ENCODE data around the gene EMC9. TPM values are rescaled to one million over a fixed set of nuclear protein-coding genes. Genes with fewer than 3 reads are reported as not detected.
A peak's percentile ranks its signal among the peaks of the same experiment; 100 is the strongest.

EMC9 gene, protein sequence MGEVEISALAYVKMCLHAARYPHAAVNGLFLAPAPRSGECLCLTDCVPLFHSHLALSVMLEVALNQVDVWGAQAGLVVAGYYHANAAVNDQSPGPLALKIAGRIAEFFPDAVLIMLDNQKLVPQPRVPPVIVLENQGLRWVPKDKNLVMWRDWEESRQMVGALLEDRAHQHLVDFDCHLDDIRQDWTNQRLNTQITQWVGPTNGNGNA
- total RNA-seq: 10 to 100 TPM; 39.1 to 40.1 TPM

DNA sequence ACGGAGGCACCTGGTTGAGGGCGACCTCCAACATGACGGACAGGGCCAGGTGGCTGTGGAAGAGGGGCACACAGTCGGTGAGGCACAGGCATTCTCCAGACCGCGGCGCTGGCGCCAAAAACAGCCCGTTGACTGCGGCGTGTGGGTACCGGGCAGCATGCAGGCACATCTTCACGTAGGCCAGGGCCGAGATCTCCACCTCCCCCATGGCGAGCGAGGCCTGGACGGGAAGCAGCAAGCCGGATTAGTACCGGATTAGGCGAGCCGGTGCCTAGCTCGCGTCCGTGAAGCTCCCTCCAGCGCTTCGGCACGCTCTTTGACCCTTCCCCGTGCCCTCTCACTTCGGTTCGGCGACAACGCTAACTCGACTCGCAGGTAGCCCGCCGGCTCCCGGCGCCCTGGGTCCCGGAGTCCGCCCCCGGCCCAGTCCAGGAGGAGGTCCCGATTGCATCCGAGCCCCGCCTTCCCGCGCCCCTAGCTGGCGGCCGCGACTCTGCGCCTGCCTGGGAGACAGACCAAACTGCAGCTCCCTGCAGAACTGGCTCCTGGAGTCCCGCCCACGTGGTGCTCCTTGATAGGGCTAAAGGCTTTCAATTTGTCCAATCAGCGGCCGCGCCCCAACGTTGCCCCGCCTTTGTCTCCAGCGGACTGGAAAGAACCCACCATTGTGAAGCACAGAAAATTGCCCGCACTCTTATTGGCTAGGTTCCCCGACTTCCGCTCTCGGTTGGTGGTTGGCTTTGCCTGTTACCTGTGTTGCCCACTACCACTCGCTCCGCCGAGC, at the start of gene EMC9:
Gene EMC9, minus strand, starts transcription at position 495 of the 784 bp plus-strand sequence. Its CDS starts 287 bp downstream, at position 208.
- Mint-ChIP-seq H3K27me3 (no peaks in the 10 kb centered on the region), H3K9me3 (no peaks in the 10 kb centered on the region), H3K36me3 (peaks cover 76% of the 10 kb centered on the region), H3K4me3 (peak within 1 kb of the TSS; percentile 96), H3K4me1 (peaks cover 66% of the 10 kb centered on the region), H3K27ac (peak within 1 kb of the TSS; percentile 92)
- DNase-seq: peak; percentile 99

DNA sequence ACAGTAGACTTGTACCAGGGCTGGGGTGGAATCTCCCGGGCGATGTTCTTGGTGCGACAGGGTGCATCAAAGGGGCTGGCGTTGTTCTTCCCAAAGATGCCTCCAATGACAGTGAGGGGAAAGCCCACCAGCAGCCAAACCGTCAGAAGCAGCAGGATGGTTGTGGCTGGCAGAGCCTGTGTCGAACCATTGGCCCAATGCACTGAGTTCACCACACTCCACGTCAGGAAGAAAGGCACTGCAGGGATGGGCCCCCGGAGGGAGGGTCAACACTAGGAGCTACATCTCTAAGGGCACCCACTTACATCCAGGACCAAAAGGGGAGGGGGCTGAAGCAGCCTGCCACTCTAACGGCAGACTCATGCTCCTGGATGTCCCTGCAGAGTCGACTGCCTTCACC, 49.0 kb upstream of the EMC9 start:
- no peaks in the 10 kb centered on the region for H3K9me3 Mint-ChIP-seq
- H3K27ac Mint-ChIP-seq: no peak overlapping the region
- H3K4me1 Mint-ChIP-seq: peaks cover 49% of the 10 kb centered on the region
- H3K27me3 Mint-ChIP-seq: no peaks in the 10 kb centered on the region
- DNase-seq: no peak
- H3K4me3 Mint-ChIP-seq: no peak overlapping the region
- peaks cover 30% of the 10 kb centered on the region for H3K36me3 Mint-ChIP-seq

DNA sequence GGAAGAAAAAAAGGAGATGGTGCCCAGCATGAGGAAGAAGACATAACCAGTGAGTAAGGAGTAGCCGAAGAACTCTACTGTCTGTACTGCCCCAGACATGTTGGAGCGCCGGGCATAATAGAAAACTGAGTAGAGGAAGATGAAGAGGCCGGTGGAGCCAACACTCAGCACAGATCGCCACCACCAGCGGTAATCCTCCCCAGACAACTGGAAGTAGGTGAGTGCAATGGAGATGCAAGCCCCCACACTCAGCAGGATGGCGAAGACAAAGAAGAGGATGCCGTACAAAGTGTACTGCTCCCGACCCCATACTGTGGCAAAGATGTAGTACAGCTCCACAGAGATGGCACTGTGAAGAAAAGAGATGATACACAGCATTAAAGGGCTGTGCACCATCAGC, 48.1 kb upstream of the EMC9 start:
- Mint-ChIP-seq H3K9me3 (no peaks in the 10 kb centered on the region), H3K36me3 (peaks cover 28% of the 10 kb centered on the region), H3K27ac (peak overlapping the region; percentile 40), H3K4me3 (peak overlapping the region; percentile 11), H3K27me3 (no peaks in the 10 kb centered on the region), H3K4me1 (peaks cover 43% of the 10 kb centered on the region)
- no peak for DNase-seq

DNA sequence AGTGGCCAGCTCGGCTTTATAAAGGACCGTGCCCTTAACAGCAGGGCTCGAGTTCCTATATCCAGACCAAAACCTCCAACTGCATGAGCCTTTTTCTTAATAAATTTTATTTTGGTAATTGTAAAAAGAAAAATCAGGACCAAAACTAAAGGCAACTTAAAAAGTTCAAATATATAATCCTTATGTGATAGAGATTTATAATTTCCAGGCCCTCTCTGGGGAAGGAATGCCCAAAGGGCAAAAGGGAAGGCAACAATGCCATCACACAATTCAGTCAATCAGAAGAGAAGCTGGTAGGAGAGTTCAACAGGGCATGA, 47.6 kb upstream of the EMC9 start:
- H3K36me3 Mint-ChIP-seq: peaks cover 27% of the 10 kb centered on the region
- H3K27me3 Mint-ChIP-seq: no peaks in the 10 kb centered on the region
- peak overlapping the region; percentile 93 for H3K4me3 Mint-ChIP-seq
- H3K4me1 Mint-ChIP-seq: peaks cover 38% of the 10 kb centered on the region
- peak overlapping the region; percentile 90 for H3K27ac Mint-ChIP-seq
- H3K9me3 Mint-ChIP-seq: no peaks in the 10 kb centered on the region
- no peak for DNase-seq

DNA sequence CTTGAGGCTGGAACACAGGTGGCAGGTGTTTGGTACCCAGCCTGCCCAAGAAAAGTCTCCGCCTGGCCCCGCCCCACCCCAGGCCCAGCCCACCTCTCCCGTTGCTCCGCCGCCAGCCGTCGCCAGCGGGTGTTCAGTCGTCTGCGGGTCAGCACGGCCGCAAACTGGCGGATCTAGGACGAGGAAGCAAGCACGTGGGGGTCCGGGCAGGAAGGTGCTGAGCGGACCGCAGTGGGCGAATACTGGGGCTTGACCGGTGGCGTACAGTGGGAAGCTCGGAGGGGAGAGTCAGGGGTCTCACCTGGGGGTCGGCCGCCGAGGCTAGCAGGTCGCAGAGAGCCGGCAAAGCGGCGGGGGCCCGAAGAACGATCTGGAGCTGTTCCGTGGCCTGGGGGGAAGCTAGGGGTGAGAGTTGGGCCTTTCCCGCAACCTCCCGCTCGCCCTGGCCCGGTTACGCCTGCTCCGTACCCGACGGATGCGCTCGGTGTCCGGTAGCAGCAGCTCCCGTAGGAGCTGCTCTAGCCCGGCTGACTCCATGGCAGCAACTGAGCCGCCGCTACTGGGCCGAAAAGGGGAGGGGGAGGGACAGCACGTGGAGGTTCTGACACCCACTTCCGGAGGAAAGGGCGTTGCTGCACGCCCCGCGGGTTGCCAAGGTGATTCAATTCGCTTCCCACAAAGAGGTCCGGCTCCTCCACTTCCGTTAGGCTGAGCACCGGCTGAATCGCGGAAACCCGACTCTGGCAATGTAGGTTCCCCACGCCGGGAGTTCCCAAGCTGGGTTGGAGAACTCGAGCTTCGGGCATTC, 47.1 kb upstream of the EMC9 start, which contains the start of gene IPO4:
Gene IPO4, minus strand, starts transcription at position 566 of the 808 bp plus-strand sequence. Its CDS starts 29 bp downstream, at position 537.
- no peaks in the 10 kb centered on the region for H3K27me3 Mint-ChIP-seq

DNA sequence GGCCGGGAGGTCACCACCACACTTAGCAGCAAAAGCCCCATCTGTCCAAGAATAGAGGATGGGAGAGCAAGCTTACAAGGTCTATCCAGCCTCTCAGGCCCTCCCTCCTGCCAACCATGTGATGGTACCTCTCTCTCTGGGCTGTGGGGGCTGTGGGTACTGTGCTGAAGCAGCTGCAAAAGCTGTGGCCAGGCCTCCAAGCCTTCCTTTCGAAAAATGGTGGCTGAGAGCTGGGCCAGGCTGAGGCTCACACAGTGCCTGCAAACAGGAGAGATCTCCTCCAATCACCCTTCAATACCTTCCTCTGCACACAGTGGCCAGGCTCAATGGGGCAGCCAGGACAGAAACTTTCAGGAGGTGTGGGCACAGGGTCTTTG, 46.1 kb upstream of the EMC9 start:
- DNase-seq: no peak
- H3K4me3 Mint-ChIP-seq: peak overlapping the region; percentile 93
- no peaks in the 10 kb centered on the region for H3K27me3 Mint-ChIP-seq
- peak overlapping the region; percentile 90 for H3K27ac Mint-ChIP-seq
- H3K9me3 Mint-ChIP-seq: no peaks in the 10 kb centered on the region
- peaks cover 24% of the 10 kb centered on the region for H3K36me3 Mint-ChIP-seq
- peaks cover 34% of the 10 kb centered on the region for H3K4me1 Mint-ChIP-seq

More for the DNA sequence above, 47.1 kb upstream of the EMC9 start, which contains the start of gene IPO4:
- H3K4me1 Mint-ChIP-seq: peaks cover 37% of the 10 kb centered on the region
- no peaks in the 10 kb centered on the region for H3K9me3 Mint-ChIP-seq
- H3K36me3 Mint-ChIP-seq: peaks cover 25% of the 10 kb centered on the region
- DNase-seq: peak; percentile 92
- H3K27ac Mint-ChIP-seq: peak within 1 kb of the TSS; percentile 90
- peak within 1 kb of the TSS; percentile 93 for H3K4me3 Mint-ChIP-seq

DNA sequence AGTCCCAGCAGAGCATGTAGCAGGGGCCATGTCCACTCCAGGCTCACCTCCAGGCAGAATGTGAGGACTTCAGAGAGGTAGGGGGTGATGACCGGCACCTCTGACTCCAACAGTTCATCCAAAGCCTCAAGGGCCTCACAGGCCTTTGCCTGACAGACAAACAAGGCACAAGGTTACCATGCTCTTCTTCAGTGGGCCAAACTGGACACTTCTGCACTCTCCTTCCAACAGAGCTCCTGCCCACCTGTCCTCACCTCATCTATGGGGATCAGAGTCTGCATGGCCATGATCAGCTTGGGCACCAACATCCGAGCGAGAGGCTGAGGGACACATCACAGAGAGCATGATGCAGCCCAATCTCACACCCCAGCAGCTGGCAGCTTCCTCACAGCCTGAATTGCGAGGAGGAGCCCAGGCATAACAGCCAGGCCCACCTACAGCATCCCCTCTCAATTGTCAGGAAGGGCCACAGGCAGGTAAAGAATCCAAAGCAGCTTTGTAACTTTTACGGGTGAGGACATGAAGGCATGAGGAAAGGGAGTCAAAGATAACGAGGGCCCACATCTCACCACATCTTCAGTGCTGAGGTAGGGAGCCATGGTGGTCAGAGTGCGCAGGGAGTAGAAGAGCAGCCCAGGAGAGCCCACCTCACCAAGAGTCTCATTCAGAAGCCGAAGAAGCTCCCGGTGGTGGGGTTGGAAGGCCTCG, 45.6 kb upstream of the EMC9 start:
- Mint-ChIP-seq H3K9me3 (no peaks in the 10 kb centered on the region), H3K4me3 (peak overlapping the region; percentile 93), H3K27ac (peak overlapping the region; percentile 54), H3K36me3 (peaks cover 24% of the 10 kb centered on the region), H3K27me3 (no peaks in the 10 kb centered on the region), H3K4me1 (peaks cover 32% of the 10 kb centered on the region)
- no peak for DNase-seq

DNA sequence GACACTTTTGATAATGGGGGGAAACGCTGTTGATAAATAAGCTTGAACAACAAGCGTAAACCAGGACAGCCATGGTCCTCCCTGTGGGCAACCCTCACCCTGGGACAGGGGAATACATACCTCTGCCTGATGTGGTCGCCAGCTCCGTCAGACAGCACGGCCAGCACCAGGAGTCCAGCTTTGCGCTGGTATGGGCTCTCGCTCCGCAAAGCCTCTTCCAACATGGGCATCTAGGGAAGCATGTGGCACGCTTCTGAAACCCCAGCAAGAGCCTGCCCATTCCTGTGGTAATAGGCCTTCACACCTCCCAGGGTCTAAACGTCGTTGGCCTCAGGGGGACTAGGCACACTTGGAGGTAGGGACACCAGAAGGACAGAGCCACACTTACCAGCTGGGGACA, 44.4 kb upstream of the EMC9 start:
- Mint-ChIP-seq H3K4me1 (peaks cover 25% of the 10 kb centered on the region), H3K36me3 (peaks cover 20% of the 10 kb centered on the region), H3K27ac (peak overlapping the region; percentile 50), H3K27me3 (no peaks in the 10 kb centered on the region), H3K9me3 (no peaks in the 10 kb centered on the region), H3K4me3 (no peak overlapping the region)
- no peak for DNase-seq

DNA sequence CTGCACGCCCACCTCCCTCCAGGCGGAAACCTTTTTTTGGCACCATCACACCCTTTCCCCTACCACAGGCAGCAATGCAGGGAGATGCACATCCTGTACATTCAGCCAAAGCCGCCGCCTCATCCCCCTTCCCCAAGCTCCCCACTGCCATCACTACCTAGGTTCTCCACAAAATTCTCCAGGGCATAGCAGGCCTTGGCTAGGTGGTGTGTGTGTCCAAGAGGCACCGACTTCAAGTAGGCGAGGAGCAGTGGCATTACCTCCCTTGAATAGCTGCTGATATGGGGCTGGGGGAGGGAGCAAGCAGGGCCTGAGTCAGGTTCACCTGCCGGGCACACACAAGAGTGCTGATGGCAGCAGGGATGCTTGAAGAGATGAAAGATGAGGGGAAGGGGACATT, 43.6 kb upstream of the EMC9 start:
- no peaks in the 10 kb centered on the region for H3K9me3 Mint-ChIP-seq
- peaks cover 20% of the 10 kb centered on the region for H3K36me3 Mint-ChIP-seq
- no peaks in the 10 kb centered on the region for H3K27me3 Mint-ChIP-seq
- H3K4me1 Mint-ChIP-seq: peaks cover 22% of the 10 kb centered on the region
- no peak overlapping the region for H3K27ac Mint-ChIP-seq
- DNase-seq: no peak
- H3K4me3 Mint-ChIP-seq: no peak overlapping the region

DNA sequence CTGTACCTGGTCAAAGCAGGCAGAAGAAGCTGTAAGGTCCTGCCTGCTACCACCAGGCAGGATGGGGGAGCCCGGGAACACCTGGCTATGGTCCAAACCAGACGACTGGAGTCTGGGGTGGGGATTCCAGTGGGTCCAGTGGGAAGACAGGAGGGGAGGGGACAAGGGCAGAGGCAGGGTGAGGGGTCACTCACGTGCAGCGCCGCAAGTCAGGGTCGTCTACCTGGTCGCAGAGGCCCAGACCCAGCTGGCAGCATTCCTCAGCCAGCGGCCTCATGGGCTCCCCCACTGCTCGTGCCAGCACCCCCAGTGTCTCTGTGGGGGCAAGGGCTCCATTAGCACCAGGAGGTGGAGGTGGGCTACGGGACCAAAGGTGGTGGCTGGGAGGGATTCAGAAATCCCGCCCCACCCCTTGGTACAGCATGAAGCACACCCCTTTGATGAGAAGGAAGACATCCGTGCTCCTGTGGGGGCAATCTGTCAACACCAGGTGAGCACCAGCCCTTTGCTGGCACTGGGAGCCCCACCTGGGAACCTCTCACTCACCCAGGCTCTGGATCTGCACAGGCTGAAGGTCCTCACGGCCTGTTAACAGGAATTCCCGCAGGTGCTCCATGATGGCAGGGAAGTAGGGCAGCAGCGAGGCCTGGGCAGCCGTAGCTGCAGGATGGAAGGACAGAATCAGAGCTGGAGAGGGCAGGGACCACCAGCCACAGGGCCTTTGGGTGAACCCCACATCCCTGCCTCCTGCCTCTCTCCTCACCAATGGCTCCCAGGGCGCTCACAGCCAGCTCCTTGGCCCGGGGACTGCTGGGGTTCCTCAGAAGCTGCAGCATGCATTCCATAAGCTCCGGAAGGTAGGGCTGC, 42.9 kb upstream of the EMC9 start:
- Mint-ChIP-seq H3K4me3 (no peak overlapping the region), H3K4me1 (peaks cover 18% of the 10 kb centered on the region), H3K9me3 (no peaks in the 10 kb centered on the region), H3K36me3 (peaks cover 22% of the 10 kb centered on the region), H3K27me3 (no peaks in the 10 kb centered on the region), H3K27ac (no peak overlapping the region)
- no peak for DNase-seq

DNA sequence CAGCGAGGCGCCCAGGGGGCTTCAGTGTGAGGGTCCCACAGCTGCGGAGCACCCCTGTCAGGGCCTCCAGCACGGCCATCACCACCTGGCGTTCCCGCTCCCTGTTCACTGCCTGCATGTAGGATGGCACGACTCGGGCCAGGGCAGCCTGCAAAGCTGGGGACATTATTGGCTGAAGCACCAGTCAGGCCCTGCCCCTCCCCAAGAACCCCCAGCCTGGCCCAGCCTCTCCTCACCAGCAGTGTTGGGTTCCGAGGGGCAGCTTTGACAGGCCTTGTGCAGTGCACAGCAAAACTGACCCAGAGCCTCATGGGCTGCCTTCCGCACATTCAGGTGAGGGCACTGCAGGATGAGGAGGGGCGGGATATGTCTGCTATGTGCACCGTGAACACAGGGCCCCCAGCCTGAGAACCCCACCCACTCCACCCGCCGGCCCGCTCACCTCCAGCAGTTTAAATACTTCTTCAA, 41.7 kb upstream of the EMC9 start:
- peaks cover 14% of the 10 kb centered on the region for H3K4me1 Mint-ChIP-seq
- H3K36me3 Mint-ChIP-seq: peaks cover 21% of the 10 kb centered on the region

GRCh38 chr14:24182110-24182882, 40.9 kb upstream of the EMC9 start:
- H3K4me3 Mint-ChIP-seq: no peak overlapping the region
- H3K27ac Mint-ChIP-seq: peak overlapping the region; percentile 63
- no peaks in the 10 kb centered on the region for H3K27me3 Mint-ChIP-seq
- DNase-seq: no peak
- peaks cover 16% of the 10 kb centered on the region for H3K36me3 Mint-ChIP-seq
- no peaks in the 10 kb centered on the region for H3K9me3 Mint-ChIP-seq
- H3K4me1 Mint-ChIP-seq: peaks cover 9% of the 10 kb centered on the region

More for the DNA sequence above, 41.7 kb upstream of the EMC9 start:
- H3K4me3 Mint-ChIP-seq: no peak overlapping the region
- DNase-seq: no peak
- H3K27ac Mint-ChIP-seq: no peak overlapping the region
- no peaks in the 10 kb centered on the region for H3K9me3 Mint-ChIP-seq
- no peaks in the 10 kb centered on the region for H3K27me3 Mint-ChIP-seq

DNA sequence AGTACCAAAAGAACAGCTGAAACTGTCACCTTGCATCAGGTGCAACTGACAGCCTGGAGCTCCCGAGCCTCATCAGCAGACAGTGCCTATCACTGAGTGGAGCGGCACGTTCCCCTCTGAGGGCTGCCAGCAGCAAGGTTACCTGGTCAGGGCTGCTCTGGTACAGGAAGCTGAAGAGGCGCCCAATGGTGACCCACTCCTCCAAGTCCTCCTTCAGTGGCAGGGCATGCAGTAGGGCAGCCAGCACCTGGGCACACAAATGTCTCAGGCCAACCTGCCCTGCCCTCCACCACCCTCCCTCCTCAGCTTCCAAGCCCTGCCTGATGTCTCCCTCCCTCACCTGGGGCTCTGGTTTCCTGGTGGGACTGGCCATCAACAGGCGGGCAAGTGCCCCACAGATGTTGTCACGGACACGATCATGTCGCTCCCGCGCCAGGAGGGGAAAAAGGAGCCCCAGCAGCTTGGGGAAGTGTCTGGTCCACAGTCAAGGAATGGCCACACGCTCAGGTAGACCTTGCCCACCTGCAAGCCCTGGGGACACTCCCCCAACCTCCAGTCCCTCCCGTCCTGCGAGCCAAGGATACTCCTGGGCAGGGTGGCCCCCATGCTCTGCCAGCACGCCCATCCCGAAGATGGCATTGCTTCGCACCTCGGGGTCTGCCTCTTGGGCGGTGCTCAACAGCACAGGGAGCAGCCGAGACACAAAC, 40.1 kb upstream of the EMC9 start:
- Mint-ChIP-seq H3K4me3 (no peak overlapping the region), H3K9me3 (no peaks in the 10 kb centered on the region)

More for the DNA sequence above, 40.1 kb upstream of the EMC9 start:
- H3K4me1 Mint-ChIP-seq: peaks cover 4% of the 10 kb centered on the region
- no peaks in the 10 kb centered on the region for H3K27me3 Mint-ChIP-seq
- peak overlapping the region; percentile 2 for H3K27ac Mint-ChIP-seq
- no peak for DNase-seq
- H3K36me3 Mint-ChIP-seq: peaks cover 11% of the 10 kb centered on the region

Measured in activated naive CD8-positive, alpha-beta T cell treated with anti-CD3 and anti-CD28 coated beads for 36 hours (primary cell).